ENCODE measurements around the gene RYR3.

Gene RYR3

DNA sequence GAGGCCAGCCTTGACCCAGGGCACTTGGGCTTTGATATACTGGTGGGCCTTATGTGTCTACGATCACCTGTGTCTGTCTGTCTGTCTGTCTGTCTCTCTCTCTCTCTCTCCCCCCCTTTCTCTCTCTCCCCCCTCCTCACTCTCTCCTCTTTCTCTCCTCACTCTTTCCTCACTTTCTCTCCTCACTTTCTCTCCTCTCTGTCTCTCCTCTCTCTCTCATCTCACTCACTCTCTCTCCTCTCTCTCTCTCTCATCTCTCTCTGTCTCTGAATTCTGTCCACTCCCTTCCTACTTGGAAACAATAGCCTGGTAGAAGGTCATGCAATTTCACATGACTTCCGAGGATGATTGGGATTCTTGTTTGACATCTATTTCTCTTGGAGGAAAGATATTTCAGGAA is 388.4 kb downstream of the RYR3 start:
- DNase-seq (ENCODE audit: low read depth in 2 of 3, low spot score in 1 of 3), result no peak

- no peak for DNase-seq (ENCODE audit: low read depth in 2 of 3, low spot score in 1 of 3)
Observed at GRCh38 chr15:33699691-33700447, 389.1 kb downstream of the RYR3 start.

DNA sequence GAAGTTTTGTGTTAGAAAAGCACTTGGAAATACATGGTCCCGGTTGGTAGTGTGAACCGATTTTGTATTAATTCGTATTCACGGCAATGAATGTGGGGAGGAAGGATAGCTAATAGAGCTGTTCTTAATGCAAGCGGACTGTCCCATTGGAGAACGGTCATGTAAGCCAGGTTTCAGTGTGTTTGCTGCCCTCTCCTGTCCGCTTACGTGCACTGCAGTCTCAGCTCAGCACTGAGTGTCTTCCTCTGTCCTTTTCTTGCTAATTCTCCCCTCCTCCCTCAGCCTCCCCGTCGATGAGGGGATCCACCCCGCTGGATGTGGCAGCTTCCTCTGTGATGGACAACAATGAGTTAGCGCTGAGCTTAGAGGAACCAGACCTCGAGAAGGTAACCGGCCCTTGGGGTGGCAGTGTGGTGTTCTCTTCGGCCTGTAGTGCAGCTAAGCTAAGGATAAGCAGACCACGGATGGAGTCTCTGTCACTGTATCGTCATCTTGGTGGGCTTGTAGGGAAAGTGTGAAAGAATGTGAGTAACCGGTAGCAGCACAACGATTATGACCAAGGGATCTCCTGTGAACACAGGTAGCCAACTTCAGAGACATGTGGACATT is 390.0 kb downstream of the RYR3 start:
- DNase-seq (ENCODE audit: low read depth in 2 of 3, low spot score in 1 of 3), result peak; percentile 46 to 68 (median 54)

DNA sequence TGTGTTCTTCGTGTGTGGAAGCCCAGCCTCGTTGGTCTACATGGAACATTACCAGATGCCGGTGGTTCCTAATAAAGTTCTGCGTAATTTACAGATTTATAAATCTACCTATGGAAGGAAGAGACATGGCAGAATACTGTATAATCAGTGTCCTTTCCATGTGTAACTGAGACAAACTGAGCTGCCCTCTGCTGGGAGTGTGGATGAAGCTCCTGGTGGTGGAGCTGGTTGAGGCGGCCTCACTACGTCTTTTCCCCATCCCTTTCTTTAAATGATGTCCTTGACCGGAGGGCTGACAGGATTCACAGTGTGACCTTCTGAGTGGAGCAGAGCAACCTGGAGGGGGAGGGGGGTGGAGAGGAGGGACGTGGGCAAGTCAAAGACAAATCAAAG is 390.5 kb downstream of the RYR3 start:
- no peak for DNase-seq (ENCODE audit: low read depth in 2 of 3, low spot score in 1 of 3)

- DNase-seq (ENCODE audit: low read depth in 2 of 3, low spot score in 1 of 3), result no peak
Observed at GRCh38 chr15:33706173-33706572, 395.4 kb downstream of the RYR3 start.

DNA sequence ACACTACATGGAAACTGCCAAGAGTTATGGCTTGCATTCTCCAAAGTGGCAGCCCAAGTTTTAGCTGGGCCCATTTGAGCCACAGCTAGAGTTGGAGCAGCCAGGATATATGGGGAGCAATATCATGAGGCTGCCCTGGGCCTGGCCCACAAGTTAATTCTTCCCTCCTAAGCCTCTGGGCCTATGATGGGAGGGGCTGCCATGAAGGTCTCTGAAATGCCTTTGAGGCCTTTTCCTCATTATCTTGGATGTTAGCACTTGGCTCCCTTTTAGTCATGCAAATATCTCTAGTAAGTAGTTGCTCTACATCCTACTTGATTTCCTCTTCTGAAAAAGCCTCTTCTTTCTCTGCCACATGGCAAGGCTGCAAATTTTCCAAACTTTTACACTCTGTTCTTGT is 400.0 kb downstream of the RYR3 start:
- no peak for DNase-seq (ENCODE audit: low read depth in 2 of 3, low spot score in 1 of 3)

DNA sequence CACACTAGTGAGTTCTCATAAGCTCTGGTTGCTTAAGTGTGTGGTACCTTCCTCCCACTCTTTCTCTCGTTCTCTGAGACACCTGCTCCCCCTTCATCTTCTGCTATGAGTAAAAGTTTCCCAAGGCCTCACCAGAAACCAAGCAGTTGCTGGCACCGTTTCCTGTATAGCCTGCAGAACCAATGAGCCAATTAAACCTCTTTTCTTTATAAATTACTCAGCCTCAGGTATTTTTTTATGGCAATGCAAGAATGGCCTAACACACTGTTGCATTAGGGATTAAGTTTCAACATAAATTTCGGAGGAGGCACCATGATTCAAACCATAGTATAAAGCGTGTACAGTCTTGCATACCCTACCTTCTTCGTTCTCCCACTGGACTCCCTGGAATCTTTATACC is 405.3 kb downstream of the RYR3 start:
- peak in 2 of 3 donors; percentile 9 to 19 for DNase-seq (ENCODE audit: low read depth in 2 of 3, low spot score in 1 of 3)

DNA sequence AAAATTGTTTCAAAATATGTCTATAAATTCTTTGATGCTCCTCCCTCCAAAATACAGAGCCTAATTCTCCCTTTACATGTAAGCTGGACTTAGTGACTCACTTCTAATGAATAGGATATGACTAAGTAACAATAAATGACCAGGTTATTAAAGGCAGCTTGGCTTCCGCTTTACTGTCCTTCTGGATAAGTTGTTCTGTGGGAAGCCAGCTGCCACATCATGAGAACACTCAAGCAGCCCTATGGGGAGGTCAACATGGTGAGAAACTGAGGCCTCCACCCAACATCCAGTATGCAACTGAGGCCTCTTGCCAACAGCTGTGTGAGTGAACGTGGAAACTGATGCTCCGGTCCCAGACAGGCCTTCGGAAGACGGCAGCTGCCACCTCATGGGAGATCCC is 410.2 kb downstream of the RYR3 start:
- DNase-seq (ENCODE audit: low read depth in 2 of 3, low spot score in 1 of 3), result no peak

GRCh38 chr15:33722005-33722672 is 411.4 kb downstream of the RYR3 start:
- no peak for DNase-seq (ENCODE audit: low read depth in 2 of 3, low spot score in 1 of 3)

GRCh38 chr15:33722673-33723015 is 411.9 kb downstream of the RYR3 start:
- no peak for DNase-seq (ENCODE audit: low read depth in 2 of 3, low spot score in 1 of 3)

DNA sequence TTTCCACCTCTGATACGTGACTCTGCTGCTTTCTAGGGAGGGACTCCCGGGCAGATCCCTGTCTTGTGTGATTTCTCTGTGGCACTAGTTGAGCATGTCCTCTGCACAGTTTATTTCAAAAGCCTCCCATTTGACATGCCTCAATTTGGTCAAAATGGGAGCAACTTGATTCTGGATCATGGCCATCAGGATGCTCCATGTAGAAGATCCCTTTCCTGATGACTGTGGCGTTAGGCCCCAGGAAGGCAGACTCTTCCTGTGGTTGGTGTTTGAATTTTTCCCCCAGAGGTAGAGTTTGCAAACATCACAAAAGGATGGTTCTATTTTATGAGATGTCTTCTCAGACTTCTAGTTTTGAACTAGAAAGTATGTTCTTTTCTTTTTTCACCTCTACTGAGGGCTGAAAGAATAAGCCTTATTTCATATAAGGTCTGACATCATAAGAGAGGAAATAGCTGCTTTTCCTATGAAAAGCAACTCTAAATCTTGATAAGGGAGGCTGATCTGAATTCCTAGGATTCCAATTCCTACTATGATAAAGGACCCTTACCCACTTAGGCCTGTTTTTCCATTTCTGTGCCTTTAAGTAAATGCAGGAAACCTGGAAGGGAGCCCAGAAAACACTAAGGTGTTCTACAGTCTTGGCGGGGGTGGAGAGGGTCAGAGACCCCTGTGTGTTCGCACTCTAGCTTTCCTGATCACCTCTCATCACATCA is 413.7 kb downstream of the RYR3 start:
- no peak for DNase-seq (ENCODE audit: low read depth in 2 of 3, low spot score in 1 of 3)

GRCh38 chr15:33729653-33730052 is 418.9 kb downstream of the RYR3 start:
- DNase-seq (ENCODE audit: low read depth in 2 of 3, low spot score in 1 of 3), result no peak

DNA sequence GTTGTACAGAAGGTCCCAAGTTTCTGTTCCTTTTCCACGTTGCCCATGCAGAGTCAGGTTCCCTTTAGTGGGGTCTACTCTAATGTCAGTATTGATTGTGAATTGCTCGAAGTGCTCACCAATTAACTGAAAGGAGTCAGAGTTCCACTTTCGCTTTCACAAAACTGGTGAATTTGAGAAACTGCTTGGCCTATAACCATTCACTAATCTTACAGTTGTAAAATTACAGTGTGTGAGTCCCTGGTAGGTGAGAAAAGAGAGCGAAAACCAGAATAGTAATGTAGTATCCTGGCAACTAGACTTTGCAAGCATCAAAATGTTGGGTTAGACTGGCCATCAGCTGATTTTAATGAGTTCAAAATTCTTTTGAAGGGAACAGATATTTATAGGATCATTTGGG is 420.0 kb downstream of the RYR3 start:
- DNase-seq (ENCODE audit: low read depth in 2 of 3, low spot score in 1 of 3), result no peak

DNA sequence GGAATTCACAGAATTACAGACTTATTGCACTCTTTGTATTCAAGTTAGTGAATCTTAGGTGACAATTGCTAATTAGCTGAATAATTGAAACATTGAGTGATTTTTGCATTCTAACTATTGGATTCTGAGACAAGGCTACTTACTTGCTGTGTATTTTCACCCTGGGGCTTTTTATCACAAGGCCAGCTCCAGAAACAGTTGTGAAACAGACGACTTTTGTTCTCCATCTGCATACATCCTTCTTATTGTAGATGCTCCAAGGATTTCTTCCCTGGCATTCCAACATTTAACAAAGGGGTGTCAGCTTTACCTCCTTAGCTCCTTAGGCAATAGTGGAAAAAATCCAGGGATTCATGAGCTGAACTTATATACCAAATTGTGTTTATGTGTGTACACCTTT is 424.4 kb downstream of the RYR3 start:
- DNase-seq (ENCODE audit: low read depth in 2 of 3, low spot score in 1 of 3), result no peak

DNA sequence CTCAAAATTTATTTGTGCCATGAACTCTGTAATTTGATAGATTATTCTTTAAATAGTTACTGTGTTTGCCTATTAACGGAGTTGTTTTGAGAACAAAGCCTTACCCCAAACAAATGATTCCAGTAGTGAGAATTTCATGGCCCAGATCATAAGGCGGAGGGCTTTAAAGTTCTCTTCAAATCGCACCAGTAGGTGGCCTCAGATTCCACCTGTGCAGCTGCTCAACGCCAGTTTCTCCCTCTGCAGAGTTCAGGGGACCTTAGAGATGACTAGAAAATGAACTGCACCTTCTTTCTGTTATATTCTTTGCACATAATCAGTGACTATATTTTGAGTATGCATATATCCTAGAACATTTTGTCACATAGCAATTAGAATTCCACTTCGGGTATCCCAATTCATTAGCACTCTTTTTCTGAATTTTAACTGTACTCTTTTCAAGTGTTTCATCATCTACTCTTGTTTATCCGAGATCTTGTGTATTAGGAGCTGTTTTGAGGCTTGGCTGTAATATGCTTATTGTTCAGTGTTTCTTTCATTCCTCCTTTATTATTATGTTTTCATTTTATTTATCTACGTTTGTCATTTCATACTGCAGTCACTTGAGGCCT is 425.0 kb downstream of the RYR3 start:
- no peak for DNase-seq (ENCODE audit: low read depth in 2 of 3, low spot score in 1 of 3)

DNA sequence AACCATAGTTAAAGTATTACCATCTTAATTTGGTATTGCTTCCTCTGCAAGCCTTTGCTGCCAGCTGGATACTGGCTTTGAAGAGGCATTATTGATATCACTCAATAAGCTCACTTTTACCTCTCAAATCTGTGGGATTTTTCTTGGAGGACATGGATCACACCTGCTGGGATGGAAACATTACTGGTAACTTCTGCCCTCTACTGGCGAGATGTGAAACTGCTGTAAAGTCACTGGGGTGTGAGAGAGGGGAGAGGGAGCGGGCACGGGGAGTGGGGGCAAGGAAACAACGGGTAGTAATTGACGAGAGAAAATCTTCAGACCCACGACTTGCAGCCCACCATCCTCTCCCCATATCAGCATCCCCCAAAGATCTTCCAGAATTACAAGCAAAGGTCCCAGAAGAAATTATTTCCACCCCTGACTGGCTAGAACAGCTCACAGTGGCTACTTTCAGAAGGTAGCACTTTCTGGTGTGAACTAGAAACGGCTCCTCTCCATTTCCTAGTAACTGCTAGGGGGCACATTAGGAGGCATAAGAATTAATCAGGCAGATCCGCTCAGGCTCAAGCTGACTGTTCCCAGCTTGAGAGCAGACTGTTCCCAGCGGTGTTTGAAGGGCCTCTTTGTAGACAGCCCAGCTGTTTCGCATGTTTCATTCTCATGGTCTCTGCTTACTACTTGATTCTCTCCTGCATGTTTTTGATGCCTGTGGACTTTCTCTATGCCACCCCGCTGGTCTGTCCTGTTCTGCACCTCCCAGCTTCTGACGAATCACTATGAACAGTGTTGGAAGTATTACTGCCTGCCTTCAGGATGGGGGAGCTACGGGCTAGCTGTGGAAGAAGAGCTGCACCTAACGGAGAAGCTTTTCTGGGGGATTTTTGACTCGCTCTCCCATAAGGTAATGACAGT is 427.2 kb downstream of the RYR3 start:
- DNase-seq (ENCODE audit: low read depth in 2 of 3, low spot score in 1 of 3), result peak in 2 of 3 donors; percentile 19 to 50

GRCh38 chr15:33738941-33739664 is 428.3 kb downstream of the RYR3 start:
- DNase-seq (ENCODE audit: low read depth in 2 of 3, low spot score in 1 of 3), result no peak

GRCh38 chr15:33742306-33742705 is 431.5 kb downstream of the RYR3 start:
- no peak for DNase-seq (ENCODE audit: low read depth in 2 of 3, low spot score in 1 of 3)

DNA sequence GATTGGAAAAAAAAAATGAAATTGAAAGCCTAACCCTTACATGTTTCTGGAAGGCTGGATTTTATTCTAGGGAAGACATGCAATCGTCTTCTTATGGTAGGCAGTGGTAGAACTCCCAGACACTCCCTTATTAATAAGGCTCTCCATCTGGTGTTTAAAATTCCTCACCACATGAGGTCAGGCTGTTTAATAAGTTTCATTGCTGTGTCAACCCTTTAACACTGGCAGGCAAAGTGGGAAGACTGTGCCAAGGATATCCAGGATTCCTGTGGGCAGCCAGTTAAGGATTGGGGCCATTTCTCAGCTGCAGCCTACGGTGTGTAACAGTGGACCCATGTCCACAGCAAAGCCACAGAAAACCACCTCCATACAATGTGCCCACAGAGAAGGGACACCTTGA is 432.0 kb downstream of the RYR3 start:
- no peak for DNase-seq (ENCODE audit: low read depth in 2 of 3, low spot score in 1 of 3)

GRCh38 chr15:33746203-33746602 is 435.4 kb downstream of the RYR3 start:
- DNase-seq (ENCODE audit: low read depth in 2 of 3, low spot score in 1 of 3), result no peak

All from stimulated activated CD4-positive, alpha-beta T cell treated with anti-CD3 and anti-CD28 coated beads, Interleukin-12 subunit alpha, Interleukin-12 subunit beta, amount 100 ng/mL, for 48 hours (primary cell).